Stimulated activated CD4-positive, alpha-beta T cell treated with anti-CD3 and anti-CD28 coated beads, Interleukin-1b, Interleukin-23, amount 100 ng/mL, for 4 hours (primary cell): Measurements from ENCODE around the gene PIM3.
"Not testable (repeated sequence)": the region's sequence is repeated elsewhere in the genome, so short reads cannot be mapped to it uniquely, and the experiment has no call there.

Experiments
- DNase-seq, 2 donors: peaks; one replicate each; pipeline ENCODE4 v3.0.0-alpha.2; 2020; ENCODE audit warnings: low read depth in 2 of 2

The PIM3 gene

DNA sequence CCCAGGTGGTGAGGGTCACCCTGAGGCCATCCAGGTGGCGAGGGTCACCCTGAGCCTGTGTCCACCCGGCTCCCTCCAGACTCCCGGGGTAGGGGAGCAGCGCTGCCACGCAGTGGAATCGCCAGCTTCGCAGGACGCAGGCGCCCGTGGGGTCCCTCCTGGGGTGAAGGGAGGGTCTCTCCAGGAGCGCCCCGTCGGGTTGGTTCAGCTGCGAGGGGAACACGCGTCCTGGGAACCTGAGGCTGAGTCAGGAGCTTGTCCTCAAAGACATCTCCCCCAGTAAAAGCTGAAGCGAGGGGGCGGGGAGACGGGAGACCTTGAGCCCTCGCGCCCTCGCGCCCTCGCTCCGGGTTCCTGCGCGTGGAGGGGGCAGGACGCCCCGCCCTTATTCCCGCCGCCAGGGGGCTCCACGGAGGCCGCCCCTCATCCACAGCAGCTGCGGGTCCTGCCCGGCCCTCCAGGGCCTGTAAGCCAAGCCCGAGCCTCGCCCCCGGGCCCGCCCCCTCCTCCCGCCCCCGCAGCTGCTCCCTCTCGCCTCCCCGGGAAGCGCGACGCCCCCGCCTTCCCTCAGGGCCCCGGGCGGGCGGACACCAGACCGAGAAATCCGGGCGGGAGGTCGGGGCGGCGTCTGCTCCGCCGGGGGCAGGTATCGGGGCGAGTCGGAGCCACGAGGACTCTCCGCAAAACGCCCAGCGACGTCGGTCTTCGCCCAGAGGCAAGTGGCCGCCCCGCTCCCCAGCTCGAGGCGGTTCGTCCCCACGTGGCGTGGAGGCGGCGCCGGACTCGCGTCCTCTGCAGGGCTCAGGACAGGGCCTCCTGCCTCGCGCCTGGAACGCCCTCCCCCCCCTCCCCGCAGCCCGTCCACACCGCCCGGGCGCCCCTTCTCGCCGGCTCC lies 22.8 kb downstream of the PIM3 start:
- DNase-seq = peak in 1 of 2 donors; percentile 26

DNA sequence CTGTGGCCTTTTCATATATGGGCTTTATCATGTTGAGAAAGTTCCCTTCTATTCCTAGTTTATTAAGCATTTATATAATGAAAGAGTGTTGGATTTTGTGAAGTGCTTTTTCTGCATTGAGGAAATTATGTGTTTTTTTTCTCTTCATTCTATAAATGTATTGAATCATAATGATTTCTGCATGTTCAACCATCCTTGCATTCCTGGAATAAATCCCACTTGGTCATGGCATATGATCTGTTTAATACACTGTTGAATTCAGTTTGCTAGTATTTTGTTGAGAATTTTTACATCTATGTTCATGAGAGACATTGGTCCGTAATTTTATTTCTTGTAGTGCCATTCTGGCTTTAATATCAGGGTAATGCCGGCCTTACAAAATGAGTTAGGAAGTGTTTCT lies 25.8 kb downstream of the PIM3 start:
- DNase-seq = no peak

DNA sequence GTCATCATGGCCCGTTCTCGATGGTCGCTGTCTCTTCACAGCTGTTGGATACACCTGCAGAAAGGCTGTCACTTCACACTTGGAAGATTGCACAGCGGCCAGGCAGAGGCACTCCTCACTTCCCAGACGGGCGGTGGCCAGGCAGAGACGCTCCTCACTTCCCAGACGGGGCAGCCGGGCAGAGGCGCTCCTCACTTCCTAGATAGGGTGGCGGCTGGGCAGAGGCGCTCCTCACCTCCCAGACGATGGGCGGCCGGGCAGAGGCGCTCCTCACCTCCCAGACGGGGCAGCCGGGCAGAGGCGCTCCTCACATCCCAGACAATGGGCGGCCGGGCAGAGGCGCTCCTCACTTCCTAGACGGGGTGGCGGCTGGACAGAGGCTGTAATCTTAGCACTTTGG lies 29.3 kb downstream of the PIM3 start:
- DNase-seq = not testable (repeated sequence)

DNA sequence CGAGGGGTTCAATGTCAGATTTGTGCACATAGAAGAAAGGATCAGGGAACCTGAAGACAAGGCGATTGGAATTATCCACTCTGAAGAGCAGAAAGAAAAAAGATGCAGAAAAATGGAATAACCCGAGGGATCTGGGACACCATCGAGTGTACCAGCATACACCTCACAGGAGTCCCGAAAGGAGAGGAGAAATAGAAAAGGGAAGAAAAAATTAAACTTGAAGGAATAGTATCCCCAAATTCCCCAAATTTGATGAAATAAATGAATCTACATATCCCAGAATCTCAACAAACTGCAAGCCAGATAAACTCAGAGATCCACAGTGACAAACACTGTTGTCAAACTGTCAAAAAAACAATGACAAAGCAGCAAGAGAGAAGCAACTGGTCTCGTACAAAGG lies 30.6 kb downstream of the PIM3 start:
- no peak for DNase-seq

DNA sequence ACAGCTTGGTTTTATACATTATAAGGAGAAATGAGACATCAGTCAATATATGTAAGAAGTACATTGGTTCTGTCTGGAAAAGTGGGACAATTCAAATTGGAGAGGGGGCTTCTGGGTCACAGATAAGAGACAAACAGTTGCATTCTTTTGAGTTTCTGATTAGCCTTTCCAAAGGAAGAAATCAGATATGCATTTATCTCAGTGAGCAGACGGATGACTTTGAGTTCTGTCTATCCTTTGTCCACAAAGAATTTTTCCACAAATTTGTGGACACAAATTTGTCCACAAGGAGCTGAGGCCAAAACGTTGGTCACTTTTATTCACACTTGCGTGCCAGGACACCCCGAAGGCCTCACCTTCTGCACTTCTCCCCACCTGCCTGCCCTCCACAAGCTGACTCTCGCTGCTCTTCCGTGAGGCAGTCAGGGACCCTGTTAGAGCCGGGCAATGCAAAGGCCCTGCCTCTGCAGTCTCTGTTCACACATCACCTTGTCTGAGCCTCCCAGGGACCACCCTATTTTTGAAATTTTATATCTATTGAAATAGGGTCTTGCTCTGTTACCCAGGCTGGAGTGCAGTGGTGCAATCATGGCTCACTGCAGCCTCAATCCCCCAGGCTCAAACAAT lies 31.4 kb downstream of the PIM3 start:
- DNase-seq = no peak

DNA sequence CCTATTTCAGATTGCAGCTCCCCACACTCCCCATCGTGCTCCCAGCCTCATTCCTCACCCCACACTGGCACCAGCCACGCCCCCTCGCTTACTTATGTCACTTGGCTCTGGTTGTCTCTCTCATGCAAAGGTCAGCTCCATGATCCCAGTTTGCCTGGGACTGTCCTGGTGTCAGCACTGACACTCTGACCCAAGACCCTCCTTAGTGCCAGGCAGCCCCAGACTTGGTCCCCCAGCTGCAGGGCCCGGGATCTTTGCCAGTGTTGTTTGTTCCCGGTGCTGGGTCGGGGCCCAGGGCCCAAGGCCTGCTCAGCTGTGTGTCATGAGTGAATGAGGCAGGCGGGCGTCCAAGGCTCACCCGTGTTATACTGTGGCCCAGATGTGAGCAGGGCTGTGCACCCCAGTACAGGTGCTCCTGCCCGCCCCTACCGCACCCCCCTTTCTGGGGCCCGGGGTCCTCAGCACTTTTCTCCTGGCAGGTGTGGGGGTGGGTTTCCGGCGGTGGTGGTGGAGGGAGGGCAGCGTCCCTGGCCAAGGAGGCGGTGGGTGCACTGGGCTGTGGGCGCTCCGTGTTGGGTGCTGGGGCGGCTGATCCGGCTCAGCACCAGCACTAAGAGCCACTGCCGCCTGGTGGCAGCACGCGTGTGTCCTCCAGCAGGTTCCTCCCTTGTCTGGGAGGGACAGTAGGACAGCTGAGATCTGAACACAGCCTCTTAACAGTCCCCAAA lies 32.5 kb downstream of the PIM3 start:
- peak; percentile 61 to 67 for DNase-seq

DNA sequence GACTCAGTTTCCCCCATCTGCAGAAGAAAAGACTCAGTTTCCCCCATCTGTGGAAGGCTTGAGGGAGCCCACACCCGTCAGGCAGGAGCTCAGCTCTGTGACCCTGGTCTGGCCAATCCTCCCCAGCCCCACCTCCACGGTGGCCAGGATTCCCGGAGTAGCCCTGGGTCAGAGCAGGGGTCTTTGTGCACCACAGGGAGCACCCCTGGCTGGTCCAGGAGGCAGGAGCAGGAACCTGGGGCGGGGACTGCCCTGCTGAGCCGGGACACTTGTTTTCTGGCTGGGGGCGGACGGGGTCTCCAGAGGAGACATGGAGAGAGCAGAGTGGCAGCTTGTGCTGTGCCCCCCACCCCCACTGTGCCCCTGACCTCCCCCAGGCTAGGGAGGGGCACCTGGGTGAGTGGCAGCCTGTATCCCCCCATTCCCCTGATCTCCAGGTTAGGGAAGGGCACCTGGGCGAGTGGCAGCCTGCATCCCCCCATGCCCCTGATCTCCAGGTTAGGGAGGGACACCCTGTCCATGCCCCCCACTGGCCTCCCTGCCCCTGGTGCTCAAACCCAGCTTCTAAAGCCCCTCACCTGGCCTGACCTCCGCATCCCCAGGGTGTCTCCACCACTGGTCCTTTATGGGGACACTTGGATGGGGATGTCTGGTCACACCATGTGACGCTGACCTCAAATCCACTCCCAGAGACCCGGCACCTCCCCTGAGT lies 33.2 kb downstream of the PIM3 start:
- DNase-seq = no peak

DNA sequence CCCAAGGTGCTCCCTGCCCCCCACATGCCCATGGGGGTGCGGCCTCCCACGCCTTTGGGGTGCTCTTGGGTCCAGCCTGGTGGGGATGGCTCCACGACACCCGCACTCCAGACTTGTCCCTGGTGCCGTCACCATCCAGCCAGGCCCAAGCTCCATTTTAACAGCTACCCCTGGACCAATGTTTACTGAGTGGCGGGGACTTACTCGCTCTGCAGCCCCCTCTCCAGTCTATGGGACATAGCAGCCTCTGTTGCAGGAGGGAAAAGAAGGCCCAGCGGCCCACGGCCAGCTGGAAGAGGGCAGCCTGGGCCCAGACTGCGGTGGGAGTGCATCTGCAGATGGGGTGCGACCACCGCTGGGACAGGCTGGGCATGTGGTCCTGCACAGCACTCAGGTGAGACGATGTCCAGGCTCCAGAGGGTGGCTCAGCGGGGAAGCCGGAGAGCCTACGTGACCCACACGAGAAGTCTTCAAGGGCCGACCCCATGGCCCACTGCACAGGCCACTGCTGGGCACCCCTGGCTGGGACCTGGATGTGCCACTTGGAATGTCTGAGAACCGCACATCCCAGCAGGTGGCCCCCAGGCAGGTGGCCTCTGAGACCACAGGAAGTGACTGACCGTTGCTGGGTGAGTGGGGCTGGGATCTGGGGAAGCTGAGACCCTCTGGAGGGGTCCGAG lies 33.9 kb downstream of the PIM3 start:
- DNase-seq = no peak

DNA sequence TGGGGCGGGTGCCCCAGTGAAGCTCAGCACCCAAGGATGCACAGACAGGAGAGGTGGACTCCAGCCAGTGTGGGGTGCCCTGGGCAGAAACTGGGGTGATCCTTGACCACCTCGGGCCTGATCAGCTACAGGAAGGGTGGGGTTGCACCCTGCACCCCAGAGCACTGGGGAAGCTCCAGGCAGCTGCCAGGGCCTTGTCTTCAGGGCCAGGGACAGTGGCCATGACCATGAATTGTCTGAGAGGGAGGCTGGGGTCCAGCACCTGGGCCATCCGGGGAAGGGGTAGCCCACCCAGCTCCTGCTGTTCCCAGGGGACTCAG lies 34.4 kb downstream of the PIM3 start:
- no peak for DNase-seq

DNA sequence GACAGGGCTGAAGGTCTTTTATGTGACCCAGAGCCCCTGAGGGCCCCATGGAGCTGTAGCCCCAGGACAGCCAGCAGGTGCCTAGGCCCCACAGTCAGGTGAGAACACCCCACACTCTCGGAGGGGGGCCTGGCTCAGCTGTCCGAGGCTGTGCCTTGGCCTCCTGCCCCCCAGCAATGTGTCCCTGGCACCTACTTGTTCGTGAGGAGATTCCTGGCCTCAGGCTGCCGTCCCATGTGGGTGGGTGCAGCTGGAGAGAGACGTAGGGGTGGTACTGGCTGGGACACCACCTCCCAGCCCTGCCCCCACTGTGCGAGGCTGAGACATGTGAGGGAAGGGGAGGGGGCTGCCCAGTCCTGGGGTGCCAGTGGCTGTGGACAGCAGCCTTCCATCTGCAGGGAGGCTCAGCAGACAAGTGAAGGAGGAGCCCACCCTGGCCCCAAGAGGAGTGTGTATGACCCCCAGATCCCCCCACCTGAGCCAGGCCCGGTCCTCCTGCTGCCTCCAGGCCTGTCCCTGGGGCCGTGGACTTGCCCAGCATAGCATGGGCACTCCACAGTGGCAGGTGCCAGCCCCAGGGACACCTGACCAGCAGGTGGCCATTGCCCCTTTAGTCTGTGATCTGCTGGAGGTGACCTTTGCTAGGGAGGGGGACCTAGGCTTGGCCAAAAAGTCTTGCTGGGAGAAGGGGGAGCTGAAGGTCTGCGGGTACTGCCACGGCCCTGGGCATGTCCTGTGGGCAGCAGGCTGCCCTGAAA lies 35.0 kb downstream of the PIM3 start:
- no peak for DNase-seq

DNA sequence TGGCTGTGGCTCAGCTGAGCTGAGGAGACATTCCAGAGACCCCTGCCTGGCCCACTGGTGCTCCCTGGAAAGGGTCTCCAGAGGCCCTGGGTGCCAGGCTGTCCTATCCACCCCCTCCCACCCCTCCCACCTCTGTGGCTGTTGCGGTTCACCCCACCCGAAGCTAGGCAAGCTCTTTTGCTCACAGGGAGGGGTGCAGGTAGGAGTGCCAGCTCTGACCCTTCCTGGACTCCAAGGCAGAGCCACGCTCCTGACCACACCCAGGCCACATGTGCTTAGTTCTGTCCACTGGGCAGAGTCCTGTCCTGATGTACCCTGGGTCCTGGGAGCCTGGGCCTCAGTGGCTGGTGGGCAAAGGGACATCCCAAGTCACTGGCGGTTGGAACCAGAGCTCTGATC lies 35.5 kb downstream of the PIM3 start:
- no peak for DNase-seq

DNA sequence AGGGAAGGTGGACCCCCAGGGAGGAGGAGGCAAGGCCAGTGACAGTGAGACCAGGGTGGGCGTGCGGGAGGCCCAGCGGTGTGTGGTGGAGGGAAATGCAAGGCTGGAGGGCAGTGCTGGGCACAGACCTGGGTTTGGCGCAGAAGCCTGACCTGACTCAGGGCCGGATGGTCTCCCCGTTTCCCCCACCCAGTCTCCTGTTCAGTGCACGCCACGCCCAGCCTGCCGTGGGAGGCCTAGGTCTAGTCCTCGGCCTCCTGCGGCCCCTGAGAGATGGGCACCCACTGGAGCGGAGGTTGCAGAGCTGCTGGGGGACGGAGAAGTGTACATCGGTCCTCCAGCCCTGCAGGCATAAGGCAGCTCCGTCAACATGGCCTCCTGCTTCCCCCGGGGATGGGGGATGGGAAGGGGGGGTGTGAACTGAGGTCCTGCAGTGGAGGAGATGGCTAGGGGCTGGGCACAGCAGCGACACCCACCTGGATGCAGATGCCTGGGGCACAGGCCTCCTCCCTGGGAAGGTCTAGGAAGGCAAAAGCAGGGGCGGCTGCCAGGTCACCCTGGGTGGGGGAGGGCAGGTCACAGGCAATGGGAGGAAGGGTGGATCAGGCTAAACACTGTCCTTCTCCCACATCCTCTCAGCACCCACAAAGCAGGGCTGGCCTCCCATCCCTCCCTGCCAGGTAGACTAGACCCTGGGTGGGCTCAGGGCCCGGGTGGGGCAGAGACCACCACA lies 36.1 kb downstream of the PIM3 start:
- no peak for DNase-seq

DNA sequence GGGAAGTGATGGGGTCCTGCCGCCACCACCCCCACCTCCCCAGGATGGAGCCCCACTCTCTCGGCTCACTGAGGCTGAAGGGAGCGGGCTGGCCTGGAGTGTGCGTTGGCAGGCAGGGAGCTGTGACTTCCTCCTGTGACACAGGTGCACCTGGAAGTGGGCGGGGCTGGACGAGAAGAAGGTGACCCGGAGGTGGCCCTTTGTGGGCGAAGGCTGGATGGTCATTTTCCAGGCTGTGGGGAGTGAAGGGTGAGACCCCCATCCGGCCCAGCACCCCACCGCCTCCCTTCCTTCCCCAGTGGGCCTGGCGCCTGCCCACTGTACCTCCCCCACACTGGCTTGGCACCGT lies 36.7 kb downstream of the PIM3 start:
- no peak for DNase-seq

DNA sequence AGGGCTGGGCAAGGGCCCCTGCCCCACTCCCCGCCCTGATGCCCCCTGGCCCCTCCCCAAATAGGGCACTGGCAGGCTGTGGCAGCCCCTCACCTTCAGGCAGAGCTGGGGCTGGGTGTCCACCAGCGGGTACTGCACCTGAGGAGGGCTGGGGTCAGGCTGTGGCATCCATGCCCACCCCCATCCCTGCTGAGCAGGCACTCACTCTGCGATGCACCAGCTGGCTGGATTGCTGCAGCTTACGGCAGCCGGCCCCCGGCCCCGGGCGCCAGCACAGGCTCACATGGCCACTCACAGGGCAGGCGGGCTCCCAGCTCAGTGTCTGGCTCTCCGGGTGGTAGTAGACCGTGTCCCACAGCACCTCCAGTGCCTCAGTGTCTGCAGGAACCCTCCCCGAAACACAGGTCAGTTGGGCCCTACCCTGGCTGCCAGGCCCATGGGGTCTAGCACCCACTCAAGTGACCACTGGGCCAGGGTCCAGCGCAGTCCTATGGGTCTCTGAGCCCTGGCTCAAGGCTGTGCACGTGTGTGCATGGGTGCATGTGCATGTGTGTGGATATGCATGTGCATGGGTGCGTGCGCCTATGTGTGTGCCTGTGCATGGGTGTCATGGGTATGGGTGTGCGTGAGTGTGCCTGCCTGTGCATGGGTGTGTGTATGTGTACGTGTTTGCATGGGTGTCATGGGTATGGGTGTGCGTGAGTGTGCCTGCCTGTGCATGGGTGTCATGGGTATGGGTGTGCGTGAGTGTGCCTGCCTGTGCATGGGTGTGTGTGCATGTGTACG lies 37.6 kb downstream of the PIM3 start:
- DNase-seq = no peak

DNA sequence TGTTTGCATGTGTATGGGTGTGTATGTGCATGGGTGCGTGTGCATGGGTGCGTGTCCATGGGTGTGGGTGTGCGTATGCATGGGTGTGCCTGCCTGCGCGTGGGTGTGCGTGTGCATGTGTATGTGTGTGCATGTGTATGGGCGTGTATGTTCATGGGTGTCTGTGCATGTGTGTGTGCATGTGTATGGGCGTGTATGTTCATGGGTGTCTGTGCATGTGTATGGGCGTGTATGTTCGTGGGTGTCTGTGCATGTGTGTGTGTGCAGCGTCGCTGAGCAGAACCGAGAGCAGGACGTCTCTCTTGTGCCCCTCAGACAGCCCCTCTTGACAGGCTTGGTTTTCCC lies 38.1 kb downstream of the PIM3 start:
- no peak for DNase-seq

DNA sequence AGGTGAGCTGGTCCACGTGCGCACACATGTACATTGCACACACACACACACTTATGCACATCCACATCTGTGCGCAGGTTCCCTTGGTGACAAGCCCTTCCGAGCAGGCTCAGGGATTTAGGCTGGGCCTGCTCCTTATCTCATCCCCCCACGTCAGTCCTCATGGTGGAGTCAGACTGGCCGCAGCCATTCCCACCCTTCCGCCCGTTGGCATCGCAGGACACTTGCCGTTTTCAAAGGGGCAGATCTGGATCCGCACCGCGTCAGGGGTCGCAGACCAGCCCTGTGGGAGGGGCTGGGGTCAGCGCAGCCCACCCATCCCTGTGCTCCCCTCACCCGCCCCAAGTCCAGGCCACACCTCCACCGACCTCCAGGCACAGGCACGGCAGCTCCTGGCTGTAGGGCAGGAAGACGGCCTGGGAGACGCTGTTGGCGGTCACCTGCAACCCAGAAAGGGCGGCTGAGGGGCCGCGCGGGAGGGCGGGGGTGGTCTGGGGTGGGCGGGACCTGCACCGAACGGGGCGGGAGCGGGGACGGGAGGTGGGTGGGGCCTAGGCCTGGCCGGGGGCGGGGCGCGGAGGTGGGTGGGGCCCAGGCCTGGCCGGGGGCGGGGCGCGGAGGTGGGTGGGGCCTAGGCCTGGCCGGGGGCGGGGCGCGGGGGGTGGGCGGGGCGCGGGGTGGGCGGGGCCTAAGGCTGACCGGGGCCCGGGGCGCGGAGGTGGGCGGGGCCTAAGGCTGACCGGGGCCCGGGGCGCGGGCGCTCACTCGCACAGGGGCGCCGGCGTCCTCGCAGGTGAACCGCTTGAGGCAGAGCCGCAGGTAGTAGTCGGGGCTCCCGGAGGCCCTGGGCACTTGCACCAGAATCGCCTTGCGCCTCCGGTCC lies 38.7 kb downstream of the PIM3 start:
- no peak for DNase-seq

DNA sequence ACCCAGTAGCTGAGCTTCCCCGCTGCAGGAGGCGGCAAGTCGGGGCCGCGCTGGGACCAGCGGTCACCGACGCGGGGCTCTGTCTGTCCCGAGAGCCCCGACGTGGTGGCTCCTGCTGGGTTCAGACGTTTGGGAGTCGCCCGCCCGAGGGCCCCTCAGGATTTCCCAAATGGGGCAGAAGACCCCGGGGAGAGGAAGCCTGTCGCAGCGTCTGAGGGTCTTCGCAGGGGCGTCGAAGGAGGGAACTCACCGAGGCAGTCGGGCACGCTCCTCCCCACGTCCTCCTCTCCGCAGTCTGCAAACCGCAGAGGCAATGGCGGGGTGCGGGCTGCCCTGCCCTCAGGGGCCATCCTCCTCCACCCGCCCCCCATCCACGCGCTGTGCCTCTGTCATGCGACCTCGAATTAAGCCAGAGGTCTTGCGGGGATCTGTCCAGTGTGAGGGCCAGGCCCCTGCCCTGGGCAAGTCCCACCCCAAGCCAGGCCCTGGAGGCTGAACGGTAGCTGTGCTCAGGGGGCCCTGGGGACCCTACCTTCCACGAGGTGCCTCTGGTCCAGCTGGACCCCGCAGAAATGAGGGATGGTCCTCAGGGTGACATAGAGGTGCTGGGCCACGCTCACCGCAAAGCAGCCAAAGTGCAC lies 39.5 kb downstream of the PIM3 start:
- no peak for DNase-seq
